Stimulated activated CD4-positive, alpha-beta T cell treated with anti-CD3 and anti-CD28 coated beads, Interleukin-15, amount 100 ng/mL, for 1 hour (primary cell): Measurements from ENCODE around the gene FARS2.

Source experiments
- DNase-seq, 2 donors: peaks; one replicate each; pipeline ENCODE4 v3.0.0-alpha.2; 2020; ENCODE audit warnings: low read depth in 1 of 2, low spot score in 1 of 2

FARS2 gene

GRCh38 chr6:5659467-5659866 is 398.2 kb downstream of the FARS2 start:
- no peak for DNase-seq

DNA sequence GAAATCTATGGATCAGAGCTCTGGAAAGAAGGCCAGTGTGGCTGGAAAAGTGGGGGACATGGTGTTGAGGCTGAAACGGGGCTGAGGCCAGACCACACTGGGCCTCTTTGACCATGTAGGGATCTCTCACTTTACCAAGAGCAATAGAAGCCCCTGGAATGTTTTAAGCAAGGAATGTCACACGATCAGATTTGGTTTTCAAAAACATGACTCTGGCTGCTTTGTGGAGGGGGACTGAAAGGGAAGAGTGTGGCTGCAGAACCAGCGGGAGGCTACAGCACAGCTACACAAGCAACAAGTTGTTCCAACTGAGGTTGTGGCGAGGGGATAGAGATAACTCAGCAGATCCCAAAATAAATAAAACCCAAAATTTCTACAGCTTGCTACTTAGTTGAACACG is 399.5 kb downstream of the FARS2 start:
- no peak for DNase-seq

- no peak for DNase-seq
Observed at GRCh38 chr6:5662797-5663196, 401.5 kb downstream of the FARS2 start.

DNA sequence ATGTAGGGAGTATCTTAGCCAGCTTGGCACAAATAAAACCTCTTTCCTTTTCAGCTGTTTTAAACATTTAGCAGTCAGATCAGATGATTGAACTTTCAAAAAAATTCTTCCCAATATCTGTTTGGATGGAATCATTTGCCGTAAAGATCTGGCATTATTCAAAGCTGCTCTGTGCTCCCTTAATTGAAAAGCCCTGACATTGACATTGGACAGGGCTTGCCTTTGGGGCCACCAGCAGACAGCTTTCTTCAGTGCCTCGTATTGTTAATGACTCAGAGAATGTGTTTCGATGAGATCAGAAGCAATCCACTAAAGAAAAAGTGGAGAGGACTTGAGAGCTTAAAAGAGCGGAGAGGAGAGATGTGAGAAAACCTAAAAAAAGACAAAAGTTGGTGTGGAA is 401.9 kb downstream of the FARS2 start:
- no peak for DNase-seq

DNA sequence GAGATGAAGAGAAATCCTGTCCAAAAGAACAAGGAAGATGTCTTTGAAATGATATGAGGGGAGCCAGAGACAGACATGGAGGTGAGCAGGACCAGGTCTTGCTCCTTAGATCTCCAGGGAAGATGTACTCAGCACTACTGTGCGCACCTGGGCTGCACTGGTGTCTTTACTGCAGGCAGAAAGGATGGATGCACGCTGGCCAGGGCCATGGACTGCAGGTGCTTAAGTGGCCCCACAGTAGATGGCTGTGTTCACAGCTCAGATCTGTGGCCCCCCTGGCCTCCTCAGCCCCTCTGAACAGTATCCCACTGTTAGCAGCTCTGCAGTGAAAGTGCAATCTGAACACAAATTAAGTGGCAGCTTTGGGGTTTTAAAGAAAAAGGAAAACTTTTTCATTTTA is 402.4 kb downstream of the FARS2 start:
- DNase-seq = no peak

GRCh38 chr6:5664149-5664548 is 402.8 kb downstream of the FARS2 start:
- no peak for DNase-seq

- DNase-seq = peak in 1 of 2 donors; percentile 4
Observed at GRCh38 chr6:5665173-5665572, 403.9 kb downstream of the FARS2 start.

DNA sequence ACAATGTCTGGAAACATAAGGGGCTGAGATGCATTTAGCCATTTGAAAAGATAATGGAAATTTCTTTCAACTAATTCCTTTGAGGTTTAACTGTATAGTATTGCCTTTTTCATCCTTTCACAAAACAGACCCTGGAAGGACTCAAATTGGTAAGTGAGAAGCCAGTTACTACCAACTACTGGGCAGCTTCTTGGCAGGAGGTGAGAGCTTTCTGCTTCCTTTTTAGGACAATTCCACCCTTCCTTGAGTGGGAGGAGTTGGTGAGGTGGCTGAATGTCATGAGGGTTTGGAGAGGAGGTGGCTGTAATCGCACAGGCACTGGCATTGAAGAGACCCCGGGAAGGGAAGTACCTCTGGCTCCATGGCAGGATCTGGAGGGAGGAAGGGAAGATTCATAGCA is 404.4 kb downstream of the FARS2 start:
- no peak for DNase-seq

DNA sequence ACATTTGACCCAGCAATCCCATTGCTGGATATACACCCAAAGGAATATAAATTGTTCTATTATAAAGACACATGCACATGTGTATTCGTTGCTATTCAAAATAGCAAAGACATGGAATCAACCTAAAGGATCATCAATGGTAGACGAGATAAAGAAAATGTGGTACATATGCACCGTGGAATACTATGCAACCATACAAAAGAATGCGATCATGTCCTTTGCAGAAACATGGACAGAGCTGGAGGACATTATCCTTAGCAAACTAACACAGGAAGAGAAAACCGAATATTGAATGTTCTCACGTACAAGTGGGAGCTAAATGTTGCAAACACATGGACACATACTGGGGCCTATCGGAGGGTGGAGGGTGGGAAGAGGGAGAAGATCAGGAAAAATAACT is 405.4 kb downstream of the FARS2 start:
- DNase-seq = no peak

- DNase-seq = no peak
Observed at GRCh38 chr6:5667737-5668136, 406.4 kb downstream of the FARS2 start.

DNA sequence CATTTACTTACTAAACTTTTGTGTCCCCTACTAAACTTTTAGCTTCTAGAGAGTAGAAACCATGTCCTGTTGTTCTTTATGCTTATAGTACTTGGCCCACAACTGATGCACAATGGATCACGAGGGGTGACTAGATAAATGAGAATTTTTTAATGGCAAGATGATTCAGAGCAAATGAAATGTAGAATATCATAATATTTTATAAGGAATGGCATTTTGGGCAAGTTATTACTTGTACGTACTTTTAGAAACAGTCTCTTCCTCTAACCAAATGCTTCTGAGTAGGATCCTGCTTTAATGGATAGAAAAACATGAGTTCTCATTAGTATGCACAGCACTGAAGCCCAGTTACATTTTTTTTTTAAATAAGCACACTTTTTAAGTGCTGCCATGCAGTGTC is 409.1 kb downstream of the FARS2 start:
- no peak for DNase-seq

DNA sequence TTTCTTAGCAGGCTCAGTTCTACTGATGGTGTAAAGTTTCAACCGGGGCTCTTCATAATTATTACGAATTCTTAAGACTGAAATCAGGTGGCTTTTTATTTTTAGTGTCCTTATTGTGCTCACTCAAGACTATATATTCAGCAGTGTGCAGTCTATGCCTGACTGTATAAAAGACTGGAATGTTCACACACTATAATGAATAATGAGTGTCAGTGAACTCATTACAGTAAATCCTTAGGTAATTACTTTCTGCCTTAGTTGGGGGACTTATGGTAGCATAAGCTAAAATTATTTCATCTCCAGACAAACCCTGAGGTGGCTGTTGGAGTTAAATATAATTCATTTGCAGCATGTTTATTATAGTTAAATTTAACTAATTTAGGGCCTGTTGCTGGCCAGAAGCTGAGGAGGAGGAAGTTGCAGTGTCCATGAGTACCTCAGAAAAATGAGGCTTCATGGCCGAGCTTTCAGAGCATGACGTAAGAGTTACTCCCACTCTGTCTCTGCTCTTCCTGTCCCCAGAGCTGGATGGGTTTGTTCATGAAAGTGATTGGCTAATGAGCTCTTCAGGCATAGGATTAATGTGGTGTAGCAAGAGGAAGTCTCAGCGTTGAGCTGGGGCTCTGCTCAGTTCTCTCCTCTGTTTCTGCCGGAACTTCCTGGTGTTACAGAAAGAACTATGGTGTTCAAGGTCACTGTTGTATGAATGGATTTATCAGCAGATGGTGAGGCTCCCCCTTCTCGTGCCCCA is 409.7 kb downstream of the FARS2 start:
- no peak for DNase-seq

GRCh38 chr6:5671601-5672559 is 410.6 kb downstream of the FARS2 start:
- DNase-seq = no peak

- DNase-seq = no peak
Observed at GRCh38 chr6:5672581-5673011, 411.3 kb downstream of the FARS2 start.

DNA sequence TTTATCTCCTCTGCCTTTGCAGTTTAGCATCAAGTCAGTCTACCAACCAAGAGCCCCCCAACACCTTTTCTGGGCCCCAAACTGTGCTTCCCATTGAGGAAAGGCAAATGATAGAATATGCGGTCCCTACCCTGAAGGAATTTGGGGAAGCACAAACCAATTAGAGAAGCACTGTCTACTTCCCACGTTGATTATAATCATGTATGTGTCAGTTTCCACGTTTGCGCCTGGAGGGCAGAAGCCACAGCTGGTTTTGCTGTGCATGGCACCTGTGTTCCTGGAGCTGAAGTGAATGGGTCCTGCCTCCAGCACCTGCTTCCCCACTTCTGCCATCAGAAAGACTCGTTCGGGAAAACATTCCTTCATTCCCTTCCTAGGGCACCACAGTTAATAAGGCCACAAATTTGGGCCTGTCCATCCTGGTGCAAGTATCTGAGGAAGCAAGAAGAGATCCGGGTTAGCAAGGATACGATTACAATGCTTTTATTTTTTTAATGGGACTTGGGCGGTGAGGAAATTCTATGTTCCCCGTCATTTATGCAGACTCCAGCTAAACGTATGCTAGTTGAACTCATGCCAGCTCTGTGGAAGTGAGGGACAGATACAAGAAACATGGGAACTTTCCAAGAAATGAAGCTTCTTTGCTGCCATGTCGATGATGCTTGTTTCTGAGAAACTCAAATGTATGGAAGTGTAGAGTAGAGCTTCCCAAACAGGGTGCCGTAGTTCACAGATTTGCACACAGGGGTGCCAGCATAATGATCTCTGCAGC is 411.9 kb downstream of the FARS2 start:
- DNase-seq = no peak

DNA sequence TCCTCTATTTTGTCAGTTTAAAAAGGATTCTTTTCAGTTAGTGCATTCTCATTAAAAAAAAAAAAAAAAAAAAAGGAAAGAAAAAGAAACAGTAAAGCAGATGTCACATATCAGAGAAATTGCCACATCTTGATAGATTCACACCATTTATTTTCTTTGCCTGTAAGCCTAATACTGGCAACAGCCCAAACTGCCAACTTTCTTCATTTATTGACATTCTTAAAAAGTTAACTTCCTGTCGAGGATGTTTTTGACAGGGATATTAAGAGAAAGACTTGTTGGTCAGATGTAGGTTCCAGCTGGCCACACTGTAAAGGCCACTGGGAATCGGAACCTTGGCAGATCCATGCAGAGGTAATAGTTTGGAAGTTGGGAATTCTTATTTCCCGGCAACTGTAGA is 412.8 kb downstream of the FARS2 start:
- no peak for DNase-seq

DNA sequence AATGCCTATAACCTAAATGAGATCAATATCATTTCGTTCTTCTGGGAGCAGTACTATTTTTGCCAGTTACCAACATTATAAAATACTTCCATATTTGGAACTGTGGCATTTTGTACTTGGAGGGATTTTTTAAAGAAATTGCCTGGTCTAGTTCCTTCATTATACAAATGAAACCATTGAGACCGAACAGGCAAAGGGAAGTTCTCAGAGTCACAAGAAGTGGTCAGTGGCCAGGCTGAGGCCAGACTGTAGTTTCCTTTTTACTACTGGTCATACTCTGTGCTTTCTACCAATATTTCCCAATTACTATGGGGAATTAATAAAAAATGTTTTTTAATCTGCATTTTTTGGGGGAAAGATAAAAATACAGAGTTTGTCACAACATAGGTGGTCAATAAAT is 413.4 kb downstream of the FARS2 start:
- no peak for DNase-seq

DNA sequence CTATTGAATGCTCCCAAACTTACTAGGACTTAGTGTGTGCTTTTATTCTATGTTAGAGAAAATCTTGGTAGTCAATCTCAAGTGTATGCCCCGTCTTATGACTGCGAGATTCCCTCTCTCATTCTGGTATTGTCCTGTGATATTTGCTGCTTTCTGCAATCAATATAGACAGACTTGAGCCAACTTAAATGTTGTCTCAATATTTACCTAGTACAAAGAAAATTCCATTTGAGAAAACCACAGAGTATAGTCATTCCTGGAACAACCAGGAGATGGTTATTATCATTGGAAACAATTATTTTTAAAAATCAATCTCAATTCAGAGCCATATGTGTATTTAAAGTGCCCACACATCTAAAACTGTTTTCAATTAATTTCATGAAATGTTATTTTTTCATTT is 415.4 kb downstream of the FARS2 start:
- no peak for DNase-seq

DNA sequence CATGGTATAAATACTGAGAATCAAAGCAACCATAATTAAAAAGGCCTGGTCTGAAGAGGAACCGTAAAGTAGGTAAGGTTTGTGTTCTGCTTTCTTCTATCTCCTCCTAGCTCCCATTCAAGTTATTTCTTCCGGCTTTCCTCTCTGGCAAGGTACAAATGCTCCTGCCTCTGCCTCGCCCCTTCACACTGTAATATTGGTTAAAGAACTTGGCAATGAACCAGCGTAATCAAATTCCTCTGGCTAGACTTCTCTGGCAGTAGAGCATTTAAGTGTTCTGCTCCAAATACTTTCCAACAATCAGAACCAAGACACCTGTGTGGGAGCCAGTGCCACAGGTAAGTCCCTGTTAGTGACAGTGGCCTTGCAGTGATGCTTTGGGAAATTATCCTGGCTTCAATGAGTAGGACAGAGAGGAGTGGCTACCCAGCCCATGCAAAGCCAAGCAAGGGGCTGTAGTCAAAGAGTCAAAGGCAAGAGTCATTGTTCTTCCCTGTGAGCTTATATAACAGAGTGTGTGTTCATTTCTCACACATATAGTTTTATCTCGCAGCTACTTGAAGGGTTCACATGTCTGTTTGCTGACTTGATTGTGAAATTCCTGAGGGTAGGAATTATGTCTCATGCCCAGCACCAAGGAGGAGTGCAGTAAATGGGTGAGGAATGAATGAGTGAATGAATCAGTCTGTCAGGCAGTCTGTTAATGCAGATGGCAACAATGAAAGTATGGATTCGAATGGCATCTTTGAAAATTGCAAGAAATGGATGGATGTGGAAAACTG is 416.1 kb downstream of the FARS2 start:
- DNase-seq = no peak

DNA sequence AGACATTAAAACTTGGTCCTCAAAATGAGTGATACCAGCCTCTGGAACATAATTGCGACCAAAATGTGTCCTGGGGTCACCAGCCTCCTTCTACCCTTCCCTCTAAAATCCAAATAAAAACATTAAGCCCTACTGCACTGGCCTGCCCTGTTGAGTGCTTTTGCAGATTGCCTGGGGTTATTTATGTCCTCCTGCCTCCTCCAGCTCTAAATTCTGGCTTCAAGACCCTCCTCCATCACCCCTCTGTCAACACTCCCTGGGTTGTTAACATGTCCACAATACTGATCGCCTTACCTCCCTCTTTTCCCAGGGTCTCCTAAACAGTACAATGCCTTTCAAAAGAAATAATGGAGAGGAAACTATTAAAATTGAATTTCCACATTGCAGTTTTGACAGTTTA is 418.0 kb downstream of the FARS2 start:
- DNase-seq = no peak

- DNase-seq = no peak
Observed at GRCh38 chr6:5679691-5680090, 418.4 kb downstream of the FARS2 start.
